Measurements from ENCODE around the gene GJA1. TPM values are rescaled to one million over a fixed set of nuclear protein-coding genes. Genes with fewer than 3 reads are reported as not detected.
A peak's percentile ranks its signal among the peaks of the same experiment; 100 is the strongest.
"Not testable (repeated sequence)": the region's sequence is repeated elsewhere in the genome, so short reads cannot be mapped to it uniquely, and the experiment has no call there.

Gene GJA1
- polyA plus RNA-seq, 4 donors, result 0.89 to 88.2 (median 17.1) TPM

DNA sequence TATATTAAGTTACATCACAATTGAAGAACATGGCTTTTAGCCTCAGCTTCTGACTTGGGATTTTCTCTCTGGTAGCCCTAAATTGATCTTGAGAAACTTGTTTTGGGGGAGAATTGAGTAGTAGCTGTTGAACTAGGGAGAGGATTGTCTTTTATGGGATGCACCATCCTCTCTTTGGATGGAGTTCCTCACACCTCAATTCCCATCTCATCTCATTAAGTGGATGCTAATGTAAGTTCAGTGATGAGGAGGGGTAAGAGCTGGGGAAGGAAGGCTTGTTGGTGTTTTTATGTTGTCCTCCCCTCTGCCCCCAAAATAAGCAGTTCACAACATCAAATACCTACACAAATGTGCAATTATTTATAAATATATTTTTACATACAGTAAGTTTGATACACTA is 4.0 kb downstream of the GJA1 start:
- H3K9me3 ChIP-seq (ENCODE audit: control insufficient read depth in 2 of 2, insufficient read depth in 1 of 2, low read depth in 1 of 2, low read length in 1 of 2), result no peaks in the 10 kb centered on the region
- H3K36me3 ChIP-seq (ENCODE audit: control insufficient read depth in 3 of 3, insufficient read depth in 2 of 3, low read depth in 1 of 3, low read length in 3 of 3), result no peaks in the 10 kb centered on the region
- peaks cover 0 to 4% (median 4%) of the 10 kb centered on the region in 3 donors for H3K4me1 ChIP-seq (ENCODE audit: control insufficient read depth in 3 of 3, insufficient read depth in 2 of 3, low read depth in 1 of 3, low read length in 2 of 3)
- DNase-seq (no peak), FAIRE-seq (no peak)
- H3K27me3 ChIP-seq (ENCODE audit: control insufficient read depth in 3 of 3, insufficient read depth in 3 of 3, low read length in 3 of 3), result no peaks in the 10 kb centered on the region
- H3K4me3 ChIP-seq (ENCODE audit: low read depth in 1 of 3, low read length in 3 of 3), result no peak overlapping the region
- H3K27ac ChIP-seq (ENCODE audit: low read depth in 1 of 3, low read length in 2 of 3), result peak overlapping the region in 1 of 3 donors; percentile 5

DNA sequence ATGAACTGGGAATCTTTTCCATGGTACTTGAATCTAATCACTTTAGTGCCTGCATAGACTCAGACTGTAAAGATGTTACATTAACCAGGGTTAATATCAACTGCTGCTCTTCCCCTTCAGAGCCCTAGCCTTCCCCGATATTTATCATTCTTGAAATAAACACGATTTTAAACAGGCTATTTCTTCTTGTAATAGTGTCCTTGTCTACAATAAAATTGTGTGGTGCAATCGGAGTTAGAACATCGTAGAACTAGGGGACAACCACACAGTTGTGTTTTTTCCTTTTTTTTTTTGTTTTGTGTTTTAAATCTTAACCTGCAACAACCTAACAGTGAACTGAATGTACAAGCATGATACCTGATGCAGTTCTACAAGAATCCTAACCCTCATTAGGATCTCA is 4.5 kb downstream of the GJA1 start:
- no peak overlapping the region for H3K4me3 ChIP-seq (ENCODE audit: low read depth in 1 of 3, low read length in 3 of 3)
- peaks cover 0 to 4% (median 4%) of the 10 kb centered on the region in 3 donors for H3K4me1 ChIP-seq (ENCODE audit: control insufficient read depth in 3 of 3, insufficient read depth in 2 of 3, low read depth in 1 of 3, low read length in 2 of 3)
- H3K9me3 ChIP-seq (ENCODE audit: control insufficient read depth in 2 of 2, insufficient read depth in 1 of 2, low read depth in 1 of 2, low read length in 1 of 2), result no peaks in the 10 kb centered on the region
- H3K27me3 ChIP-seq (ENCODE audit: control insufficient read depth in 3 of 3, insufficient read depth in 3 of 3, low read length in 3 of 3), result no peaks in the 10 kb centered on the region
- WGBS, 3 donors, result 53 to 66% (median 55%) methylated on average over 4 of the region's 4 CpGs
- H3K27ac ChIP-seq (ENCODE audit: low read depth in 1 of 3, low read length in 2 of 3), result no peak overlapping the region
- no peak for FAIRE-seq
- DNase-seq, result no peak
- H3K36me3 ChIP-seq (ENCODE audit: control insufficient read depth in 3 of 3, insufficient read depth in 2 of 3, low read depth in 1 of 3, low read length in 3 of 3), result no peaks in the 10 kb centered on the region

DNA sequence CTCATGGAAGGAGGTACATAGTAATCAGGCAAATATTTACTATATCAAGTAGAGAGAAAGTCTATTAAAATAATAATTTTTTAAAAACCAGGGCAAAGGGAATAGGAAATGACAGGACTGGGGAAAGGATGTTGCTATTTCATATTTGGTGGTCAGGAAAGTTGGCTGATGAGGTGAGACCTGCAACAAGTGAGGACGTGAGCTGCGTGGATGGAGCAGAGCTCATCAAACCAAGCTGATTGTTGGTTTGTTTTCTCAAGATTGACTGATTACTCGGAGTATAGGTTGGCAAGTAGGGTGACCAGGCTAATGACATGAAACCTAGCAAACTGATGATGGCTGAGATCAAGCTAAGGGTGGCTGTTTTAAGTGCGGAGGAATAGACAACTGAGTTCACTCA is 6.0 kb downstream of the GJA1 start:
- no peak for DNase-seq
- no peaks in the 10 kb centered on the region for H3K27me3 ChIP-seq (ENCODE audit: control insufficient read depth in 3 of 3, insufficient read depth in 3 of 3, low read length in 3 of 3)
- 73 to 94% (median 80%) methylated on average over 4 of the region's 4 CpGs for WGBS, 3 donors
- H3K36me3 ChIP-seq (ENCODE audit: control insufficient read depth in 3 of 3, insufficient read depth in 2 of 3, low read depth in 1 of 3, low read length in 3 of 3), result no peaks in the 10 kb centered on the region
- H3K4me1 ChIP-seq (ENCODE audit: control insufficient read depth in 3 of 3, insufficient read depth in 2 of 3, low read depth in 1 of 3, low read length in 2 of 3), result peaks cover 0 to 4% (median 4%) of the 10 kb centered on the region in 3 donors
- FAIRE-seq, result no peak
- no peaks in the 10 kb centered on the region for H3K9me3 ChIP-seq (ENCODE audit: control insufficient read depth in 2 of 2, insufficient read depth in 1 of 2, low read depth in 1 of 2, low read length in 1 of 2)
- no peak overlapping the region for H3K4me3 ChIP-seq (ENCODE audit: low read depth in 1 of 3, low read length in 3 of 3)
- H3K27ac ChIP-seq (ENCODE audit: low read depth in 1 of 3, low read length in 2 of 3), result no peak overlapping the region

DNA sequence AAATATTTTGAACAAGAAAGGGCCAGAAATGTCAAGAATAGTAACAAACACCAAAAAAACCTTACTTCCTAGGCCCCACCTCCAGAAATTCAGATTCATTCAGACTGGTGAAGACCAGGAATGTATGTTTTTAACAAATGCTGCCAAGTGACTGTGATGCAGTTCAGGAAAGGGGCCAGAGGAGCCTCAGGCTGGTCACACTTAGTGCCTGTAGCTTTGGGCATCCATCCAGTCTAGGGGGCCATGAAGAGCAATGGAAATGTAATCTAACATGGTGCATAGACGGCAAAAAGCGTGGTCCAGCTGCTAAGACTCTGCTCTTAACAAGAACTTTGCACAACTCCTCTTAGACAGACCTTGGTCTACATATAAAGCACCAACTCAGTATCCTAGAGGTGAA is 7.1 kb downstream of the GJA1 start:
- 60 to 98% (median 66%) methylated on average over 2 of the region's 2 CpGs for WGBS, 3 donors
- H3K4me1 ChIP-seq (ENCODE audit: control insufficient read depth in 3 of 3, insufficient read depth in 2 of 3, low read depth in 1 of 3, low read length in 2 of 3), result peaks cover 0 to 4% (median 4%) of the 10 kb centered on the region in 3 donors
- no peak overlapping the region for H3K4me3 ChIP-seq (ENCODE audit: low read depth in 1 of 3, low read length in 3 of 3)
- no peaks in the 10 kb centered on the region for H3K9me3 ChIP-seq (ENCODE audit: control insufficient read depth in 2 of 2, insufficient read depth in 1 of 2, low read depth in 1 of 2, low read length in 1 of 2)
- peaks cover 0 to 9% (median 0%) of the 10 kb centered on the region in 3 donors for H3K36me3 ChIP-seq (ENCODE audit: control insufficient read depth in 3 of 3, insufficient read depth in 2 of 3, low read depth in 1 of 3, low read length in 3 of 3)
- no peak for DNase-seq
- H3K27ac ChIP-seq (ENCODE audit: low read depth in 1 of 3, low read length in 2 of 3), result no peak overlapping the region
- FAIRE-seq, result no peak
- no peaks in the 10 kb centered on the region for H3K27me3 ChIP-seq (ENCODE audit: control insufficient read depth in 3 of 3, insufficient read depth in 3 of 3, low read length in 3 of 3)

DNA sequence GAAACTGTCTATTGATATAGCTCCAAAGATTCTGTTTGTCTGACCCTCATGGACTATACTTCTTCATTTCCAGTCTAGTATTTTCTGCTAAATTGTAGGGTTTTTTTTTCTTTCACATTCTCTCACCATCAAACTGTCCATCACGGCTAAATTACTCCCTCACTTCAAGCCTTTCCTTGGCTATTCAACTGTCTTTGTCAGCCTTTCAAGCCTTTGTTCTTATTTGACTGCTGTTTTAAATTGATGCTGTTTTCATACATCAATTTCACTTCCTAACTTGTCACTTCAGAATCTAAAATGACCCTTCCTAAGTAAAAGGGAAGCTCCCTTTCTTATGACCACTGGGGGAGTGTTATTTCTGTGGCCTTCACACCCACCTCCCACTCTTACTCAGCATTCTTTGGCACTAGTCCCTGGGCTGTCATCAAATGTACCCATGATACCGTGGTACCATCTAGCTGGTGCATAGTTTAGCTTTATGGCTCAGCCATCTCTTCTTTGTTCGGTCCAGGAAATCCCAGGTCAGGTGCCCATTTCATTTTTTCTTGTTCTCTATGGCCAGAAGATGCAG is 8.6 kb downstream of the GJA1 start:
- FAIRE-seq (no peak), DNase-seq (no peak)
- Histone ChIP-seq H3K27me3 (ENCODE audit: control insufficient read depth in 3 of 3, insufficient read depth in 3 of 3, low read length in 3 of 3) (no peaks in the 10 kb centered on the region), H3K9me3 (ENCODE audit: control insufficient read depth in 2 of 2, insufficient read depth in 1 of 2, low read depth in 1 of 2, low read length in 1 of 2) (no peaks in the 10 kb centered on the region), H3K4me1 (ENCODE audit: control insufficient read depth in 3 of 3, insufficient read depth in 2 of 3, low read depth in 1 of 3, low read length in 2 of 3) (peaks cover 0 to 4% (median 0%) of the 10 kb centered on the region in 3 donors), H3K4me3 (ENCODE audit: low read depth in 1 of 3, low read length in 3 of 3) (no peak overlapping the region), H3K27ac (ENCODE audit: low read depth in 1 of 3, low read length in 2 of 3) (no peak overlapping the region), H3K36me3 (ENCODE audit: control insufficient read depth in 3 of 3, insufficient read depth in 2 of 3, low read depth in 1 of 3, low read length in 3 of 3) (peaks cover 0 to 12% (median 0%) of the 10 kb centered on the region in 3 donors)
- 65 to 73% (median 72%) methylated on average over 3 of the region's 3 CpGs for WGBS, 3 donors

DNA sequence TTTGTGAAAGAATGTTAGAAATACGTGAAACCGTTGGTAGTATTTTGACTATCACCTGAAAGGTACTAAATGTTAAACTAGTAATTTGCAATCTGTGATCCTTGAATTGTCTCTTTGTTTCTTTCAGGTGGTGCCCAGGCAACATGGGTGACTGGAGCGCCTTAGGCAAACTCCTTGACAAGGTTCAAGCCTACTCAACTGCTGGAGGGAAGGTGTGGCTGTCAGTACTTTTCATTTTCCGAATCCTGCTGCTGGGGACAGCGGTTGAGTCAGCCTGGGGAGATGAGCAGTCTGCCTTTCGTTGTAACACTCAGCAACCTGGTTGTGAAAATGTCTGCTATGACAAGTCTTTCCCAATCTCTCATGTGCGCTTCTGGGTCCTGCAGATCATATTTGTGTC is 11.3 kb downstream of the GJA1 start:
- not testable (repeated sequence) for DNase-seq; H3K4me1 ChIP-seq (ENCODE audit: control insufficient read depth in 3 of 3, insufficient read depth in 2 of 3, low read depth in 1 of 3, low read length in 2 of 3); H3K27me3 ChIP-seq (ENCODE audit: control insufficient read depth in 3 of 3, insufficient read depth in 3 of 3, low read length in 3 of 3); H3K27ac ChIP-seq (ENCODE audit: low read depth in 1 of 3, low read length in 2 of 3); H3K9me3 ChIP-seq (ENCODE audit: control insufficient read depth in 2 of 2, insufficient read depth in 1 of 2, low read depth in 1 of 2, low read length in 1 of 2); FAIRE-seq; H3K4me3 ChIP-seq (ENCODE audit: low read depth in 1 of 3, low read length in 3 of 3)
- 89 to 93% (median 89%) methylated on average over 7 of the region's 7 CpGs for WGBS, 3 donors
- H3K36me3 ChIP-seq (ENCODE audit: control insufficient read depth in 3 of 3, insufficient read depth in 2 of 3, low read depth in 1 of 3, low read length in 3 of 3), result peaks cover 0 to 14% (median 0%) of the 10 kb centered on the region in 3 donors

DNA sequence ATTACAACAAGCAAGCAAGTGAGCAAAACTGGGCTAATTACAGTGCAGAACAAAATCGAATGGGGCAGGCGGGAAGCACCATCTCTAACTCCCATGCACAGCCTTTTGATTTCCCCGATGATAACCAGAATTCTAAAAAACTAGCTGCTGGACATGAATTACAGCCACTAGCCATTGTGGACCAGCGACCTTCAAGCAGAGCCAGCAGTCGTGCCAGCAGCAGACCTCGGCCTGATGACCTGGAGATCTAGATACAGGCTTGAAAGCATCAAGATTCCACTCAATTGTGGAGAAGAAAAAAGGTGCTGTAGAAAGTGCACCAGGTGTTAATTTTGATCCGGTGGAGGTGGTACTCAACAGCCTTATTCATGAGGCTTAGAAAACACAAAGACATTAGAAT is 12.3 kb downstream of the GJA1 start:
- 85 to 94% (median 92%) methylated on average over 7 of the region's 7 CpGs for WGBS, 3 donors
- FAIRE-seq; H3K4me3 ChIP-seq (ENCODE audit: low read depth in 1 of 3, low read length in 3 of 3): not testable (repeated sequence)

DNA sequence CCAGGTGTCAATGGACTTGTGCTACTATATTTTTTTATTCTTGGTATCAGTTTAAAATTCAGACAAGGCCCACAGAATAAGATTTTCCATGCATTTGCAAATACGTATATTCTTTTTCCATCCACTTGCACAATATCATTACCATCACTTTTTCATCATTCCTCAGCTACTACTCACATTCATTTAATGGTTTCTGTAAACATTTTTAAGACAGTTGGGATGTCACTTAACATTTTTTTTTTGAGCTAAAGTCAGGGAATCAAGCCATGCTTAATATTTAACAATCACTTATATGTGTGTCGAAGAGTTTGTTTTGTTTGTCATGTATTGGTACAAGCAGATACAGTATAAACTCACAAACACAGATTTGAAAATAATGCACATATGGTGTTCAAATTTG is 13.1 kb downstream of the GJA1 start:
- not testable (repeated sequence) for H3K27me3 ChIP-seq (ENCODE audit: control insufficient read depth in 3 of 3, insufficient read depth in 3 of 3, low read length in 3 of 3); H3K4me1 ChIP-seq (ENCODE audit: control insufficient read depth in 3 of 3, insufficient read depth in 2 of 3, low read depth in 1 of 3, low read length in 2 of 3); H3K27ac ChIP-seq (ENCODE audit: low read depth in 1 of 3, low read length in 2 of 3); DNase-seq; H3K4me3 ChIP-seq (ENCODE audit: low read depth in 1 of 3, low read length in 3 of 3); H3K9me3 ChIP-seq (ENCODE audit: control insufficient read depth in 2 of 2, insufficient read depth in 1 of 2, low read depth in 1 of 2, low read length in 1 of 2); FAIRE-seq
- H3K36me3 ChIP-seq (ENCODE audit: control insufficient read depth in 3 of 3, insufficient read depth in 2 of 3, low read depth in 1 of 3, low read length in 3 of 3), result peaks cover 0 to 14% (median 0%) of the 10 kb centered on the region in 3 donors
- WGBS, 3 donors, result 68 to 88% (median 87%) methylated on average over 2 of the region's 2 CpGs

More for the DNA sequence above, 12.3 kb downstream of the GJA1 start:
- not testable (repeated sequence) for H3K27me3 ChIP-seq (ENCODE audit: control insufficient read depth in 3 of 3, insufficient read depth in 3 of 3, low read length in 3 of 3); DNase-seq; H3K27ac ChIP-seq (ENCODE audit: low read depth in 1 of 3, low read length in 2 of 3); H3K4me1 ChIP-seq (ENCODE audit: control insufficient read depth in 3 of 3, insufficient read depth in 2 of 3, low read depth in 1 of 3, low read length in 2 of 3); H3K9me3 ChIP-seq (ENCODE audit: control insufficient read depth in 2 of 2, insufficient read depth in 1 of 2, low read depth in 1 of 2, low read length in 1 of 2)
- peaks cover 0 to 14% (median 0%) of the 10 kb centered on the region in 3 donors for H3K36me3 ChIP-seq (ENCODE audit: control insufficient read depth in 3 of 3, insufficient read depth in 2 of 3, low read depth in 1 of 3, low read length in 3 of 3)

DNA sequence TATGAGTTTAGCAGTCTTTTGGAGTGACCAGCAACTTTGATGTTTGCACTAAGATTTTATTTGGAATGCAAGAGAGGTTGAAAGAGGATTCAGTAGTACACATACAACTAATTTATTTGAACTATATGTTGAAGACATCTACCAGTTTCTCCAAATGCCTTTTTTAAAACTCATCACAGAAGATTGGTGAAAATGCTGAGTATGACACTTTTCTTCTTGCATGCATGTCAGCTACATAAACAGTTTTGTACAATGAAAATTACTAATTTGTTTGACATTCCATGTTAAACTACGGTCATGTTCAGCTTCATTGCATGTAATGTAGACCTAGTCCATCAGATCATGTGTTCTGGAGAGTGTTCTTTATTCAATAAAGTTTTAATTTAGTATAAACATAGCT is 13.9 kb downstream of the GJA1 start:
- WGBS, 3 donors, result 78 to 100% (median 89%) methylated on average over 1 of the region's 1 CpG
- Histone ChIP-seq H3K36me3 (ENCODE audit: control insufficient read depth in 3 of 3, insufficient read depth in 2 of 3, low read depth in 1 of 3, low read length in 3 of 3) (peaks cover 0 to 14% (median 0%) of the 10 kb centered on the region in 3 donors), H3K9me3 (ENCODE audit: control insufficient read depth in 2 of 2, insufficient read depth in 1 of 2, low read depth in 1 of 2, low read length in 1 of 2) (no peaks in the 10 kb centered on the region), H3K4me3 (ENCODE audit: low read depth in 1 of 3, low read length in 3 of 3) (no peak overlapping the region), H3K4me1 (ENCODE audit: control insufficient read depth in 3 of 3, insufficient read depth in 2 of 3, low read depth in 1 of 3, low read length in 2 of 3) (no peaks in the 10 kb centered on the region), H3K27ac (ENCODE audit: low read depth in 1 of 3, low read length in 2 of 3) (no peak overlapping the region), H3K27me3 (ENCODE audit: control insufficient read depth in 3 of 3, insufficient read depth in 3 of 3, low read length in 3 of 3) (no peaks in the 10 kb centered on the region)
- DNase-seq (no peak), FAIRE-seq (no peak)
